ENCODE results near the gene PAPOLB. TPM values are rescaled to one million over a fixed set of nuclear protein-coding genes. Genes with fewer than 3 reads are reported as not detected.
A peak's percentile ranks its signal among the peaks of the same experiment; 100 is the strongest.

Gene PAPOLB
- total RNA-seq, 1 donor from 2014 or later, result 0.05 TPM

GRCh38 chr7:4871056-4871680 lies 9.3 kb upstream of the PAPOLB start:
- Histone ChIP-seq H3K36me3 (peaks cover 4% of the 10 kb centered on the region), H3K27me3 (ENCODE audit: low read depth) (peaks cover 13% of the 10 kb centered on the region), H3K9me3 (replicated peaks) (peaks cover 9% of the 10 kb centered on the region), H3K27ac (replicated peaks) (no peak overlapping the region), H3K4me3 (no peak overlapping the region), H3K4me1 (peaks cover 22% of the 10 kb centered on the region)
- intact Hi-C loops (cut with micrococcal nuclease), result no loop called here
- DNase-seq, result no peak
- TF ChIP-seq, protein P1, sequence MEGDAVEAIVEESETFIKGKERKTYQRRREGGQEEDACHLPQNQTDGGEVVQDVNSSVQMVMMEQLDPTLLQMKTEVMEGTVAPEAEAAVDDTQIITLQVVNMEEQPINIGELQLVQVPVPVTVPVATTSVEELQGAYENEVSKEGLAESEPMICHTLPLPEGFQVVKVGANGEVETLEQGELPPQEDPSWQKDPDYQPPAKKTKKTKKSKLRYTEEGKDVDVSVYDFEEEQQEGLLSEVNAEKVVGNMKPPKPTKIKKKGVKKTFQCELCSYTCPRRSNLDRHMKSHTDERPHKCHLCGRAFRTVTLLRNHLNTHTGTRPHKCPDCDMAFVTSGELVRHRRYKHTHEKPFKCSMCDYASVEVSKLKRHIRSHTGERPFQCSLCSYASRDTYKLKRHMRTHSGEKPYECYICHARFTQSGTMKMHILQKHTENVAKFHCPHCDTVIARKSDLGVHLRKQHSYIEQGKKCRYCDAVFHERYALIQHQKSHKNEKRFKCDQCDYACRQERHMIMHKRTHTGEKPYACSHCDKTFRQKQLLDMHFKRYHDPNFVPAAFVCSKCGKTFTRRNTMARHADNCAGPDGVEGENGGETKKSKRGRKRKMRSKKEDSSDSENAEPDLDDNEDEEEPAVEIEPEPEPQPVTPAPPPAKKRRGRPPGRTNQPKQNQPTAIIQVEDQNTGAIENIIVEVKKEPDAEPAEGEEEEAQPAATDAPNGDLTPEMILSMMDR (IDR thresholded peaks at IDR 0.05; ENCODE audit: borderline replicate concordance), result no peak

DNA sequence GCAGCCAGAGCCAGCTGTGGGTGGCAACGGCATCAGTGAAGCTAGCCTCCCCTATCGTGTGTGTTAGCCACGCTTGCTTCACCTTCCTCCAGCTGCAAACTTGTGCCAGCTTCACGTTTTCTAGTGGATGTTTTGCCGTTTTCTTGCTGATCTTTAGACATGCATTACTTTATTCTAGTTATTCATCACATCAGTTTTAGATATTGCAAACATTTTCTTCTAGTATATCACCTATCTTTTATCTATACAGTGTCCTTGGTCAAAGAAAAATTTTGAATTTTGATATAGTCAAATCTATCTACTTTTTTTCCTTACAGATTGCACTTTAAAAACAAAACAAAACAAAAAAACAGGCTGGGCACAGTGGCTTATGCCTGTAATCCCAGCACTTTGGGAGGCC lies 6.7 kb upstream of the PAPOLB start:
- Histone ChIP-seq H3K36me3 (no peaks in the 10 kb centered on the region), H3K4me3 (no peak overlapping the region), H3K9me3 (replicated peaks) (peaks cover 9% of the 10 kb centered on the region), H3K27me3 (ENCODE audit: low read depth) (peaks cover 13% of the 10 kb centered on the region), H3K27ac (replicated peaks) (no peak overlapping the region), H3K4me1 (peaks cover 16% of the 10 kb centered on the region)
- no peak for DNase-seq
- TF ChIP-seq, protein P1 (IDR thresholded peaks at IDR 0.05; ENCODE audit: borderline replicate concordance), result no peak
- intact Hi-C loops (cut with micrococcal nuclease), result no loop called here

DNA sequence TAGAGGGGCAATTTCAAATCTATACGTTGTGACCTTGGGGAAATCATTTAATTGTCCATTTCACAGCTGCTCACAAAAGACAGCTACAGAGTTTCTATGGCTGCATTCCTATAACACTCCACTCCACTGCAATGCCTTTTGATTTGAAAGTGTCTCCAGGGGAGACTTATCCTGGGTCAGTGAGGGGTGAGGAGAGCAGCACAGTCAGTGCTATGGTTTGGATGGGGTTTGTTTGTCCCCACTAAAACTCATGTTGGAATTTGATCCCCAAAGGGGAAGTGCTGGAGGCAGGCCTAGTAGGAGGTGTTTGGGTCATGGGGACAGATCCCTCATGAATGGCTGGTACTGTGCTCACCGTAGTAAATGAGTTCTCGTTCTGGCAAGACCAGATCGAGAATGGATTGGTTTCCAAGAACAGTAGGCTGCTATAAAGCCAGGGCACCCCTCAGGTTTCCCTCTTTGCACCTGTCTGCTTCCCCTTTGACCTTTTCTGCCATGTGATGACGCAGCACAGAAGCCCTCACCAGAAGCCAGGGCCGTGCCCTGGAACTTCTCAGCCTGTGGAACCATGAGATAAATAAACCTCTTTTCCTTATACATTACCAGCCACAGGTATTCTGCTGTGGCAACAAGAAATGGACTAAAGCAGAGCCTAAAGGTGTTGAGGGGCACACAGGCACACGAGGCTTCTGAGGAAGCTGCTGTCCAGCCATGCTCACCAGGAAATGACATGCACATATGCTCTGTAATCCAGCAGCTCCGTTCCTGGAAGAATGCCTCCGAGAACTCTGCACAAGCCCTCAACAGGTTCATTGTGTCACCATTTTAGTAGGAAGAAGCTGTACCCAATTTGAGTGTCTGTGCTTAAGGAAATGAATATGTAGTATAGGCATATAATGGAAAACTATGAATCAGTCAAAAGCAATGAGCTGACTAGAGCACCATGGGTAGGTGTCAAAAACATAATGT lies 5.0 kb upstream of the PAPOLB start:
- Histone ChIP-seq H3K9me3 (replicated peaks) (peaks cover 9% of the 10 kb centered on the region), H3K36me3 (no peaks in the 10 kb centered on the region), H3K27me3 (ENCODE audit: low read depth) (peaks cover 13% of the 10 kb centered on the region), H3K4me1 (peaks cover 4% of the 10 kb centered on the region), H3K27ac (replicated peaks) (no peak overlapping the region), H3K4me3 (no peak overlapping the region)
- TF ChIP-seq, protein P1 (IDR thresholded peaks at IDR 0.05; ENCODE audit: borderline replicate concordance), result no peak
- intact Hi-C loops (cut with micrococcal nuclease), result no loop called here
- no peak for DNase-seq

DNA sequence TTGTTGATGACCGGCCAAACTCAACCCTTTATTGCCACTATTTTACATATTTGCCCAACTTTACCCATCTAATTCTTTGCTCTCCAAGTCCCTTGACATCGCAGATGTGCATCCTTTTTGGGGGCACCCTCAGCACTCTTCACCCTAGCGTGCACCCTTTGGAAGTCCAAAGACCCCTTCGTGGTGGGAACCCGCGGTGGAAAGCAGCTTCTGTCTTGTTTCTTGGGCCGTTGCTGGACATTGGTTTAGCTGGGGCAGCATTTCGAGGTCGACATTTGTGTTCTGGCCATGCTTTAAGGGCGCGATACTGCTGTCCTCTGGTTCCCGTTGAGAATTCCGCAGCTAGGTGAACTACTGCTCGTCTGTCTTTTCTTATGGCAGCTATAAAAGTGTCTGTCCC lies 326 bp upstream of the PAPOLB start:
- Histone ChIP-seq H3K4me3 (peak overlapping the region; percentile 59), H3K9me3 (replicated peaks) (peaks cover 6% of the 10 kb centered on the region), H3K4me1 (no peaks in the 10 kb centered on the region), H3K27ac (replicated peaks) (peak overlapping the region; percentile 38), H3K27me3 (ENCODE audit: low read depth) (peaks cover 8% of the 10 kb centered on the region), H3K36me3 (no peaks in the 10 kb centered on the region)
- intact Hi-C loops (cut with micrococcal nuclease), result no loop called here
- DNase-seq, result no peak
- TF ChIP-seq, protein P1 (IDR thresholded peaks at IDR 0.05; ENCODE audit: borderline replicate concordance), result no peak

DNA sequence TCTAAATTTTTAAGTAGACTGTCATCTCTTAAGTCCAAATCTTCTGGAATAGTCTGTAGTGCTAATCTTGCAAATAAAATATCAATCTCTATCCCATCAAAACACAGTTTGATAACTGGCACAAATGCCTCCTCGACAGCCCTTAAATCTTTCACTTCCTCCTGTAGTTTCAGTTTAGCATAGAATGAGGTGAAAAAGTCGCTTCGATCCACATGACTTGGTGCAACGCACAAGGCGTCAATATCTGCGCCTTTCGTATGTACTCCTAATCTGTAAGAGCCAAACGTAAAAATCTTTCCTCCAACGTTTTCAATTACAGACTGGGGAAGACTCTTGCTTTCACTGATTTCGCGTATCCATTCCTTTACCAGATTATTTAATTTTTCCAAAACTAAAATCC lies 603 bp downstream of the PAPOLB start:
- Histone ChIP-seq H3K36me3 (no peaks in the 10 kb centered on the region), H3K4me3 (peak overlapping the region; percentile 59), H3K9me3 (replicated peaks) (peaks cover 6% of the 10 kb centered on the region), H3K4me1 (no peaks in the 10 kb centered on the region), H3K27me3 (ENCODE audit: low read depth) (peaks cover 8% of the 10 kb centered on the region), H3K27ac (replicated peaks) (no peak overlapping the region)
- TF ChIP-seq, protein P1 (IDR thresholded peaks at IDR 0.05; ENCODE audit: borderline replicate concordance), result no peak
- DNase-seq, result no peak
- intact Hi-C loops (cut with micrococcal nuclease), result no loop called here

All from left ventricle myocardium inferior (tissue), 1 donor.